ENCODE measurements around the gene DHH. TPM values are rescaled to one million over a fixed set of nuclear protein-coding genes. Genes with fewer than 3 reads are reported as not detected.

The DHH gene
- total RNA-seq, 4 donors from 2014 or later, result 0.15 to 0.47 (median 0.42) TPM

DNA sequence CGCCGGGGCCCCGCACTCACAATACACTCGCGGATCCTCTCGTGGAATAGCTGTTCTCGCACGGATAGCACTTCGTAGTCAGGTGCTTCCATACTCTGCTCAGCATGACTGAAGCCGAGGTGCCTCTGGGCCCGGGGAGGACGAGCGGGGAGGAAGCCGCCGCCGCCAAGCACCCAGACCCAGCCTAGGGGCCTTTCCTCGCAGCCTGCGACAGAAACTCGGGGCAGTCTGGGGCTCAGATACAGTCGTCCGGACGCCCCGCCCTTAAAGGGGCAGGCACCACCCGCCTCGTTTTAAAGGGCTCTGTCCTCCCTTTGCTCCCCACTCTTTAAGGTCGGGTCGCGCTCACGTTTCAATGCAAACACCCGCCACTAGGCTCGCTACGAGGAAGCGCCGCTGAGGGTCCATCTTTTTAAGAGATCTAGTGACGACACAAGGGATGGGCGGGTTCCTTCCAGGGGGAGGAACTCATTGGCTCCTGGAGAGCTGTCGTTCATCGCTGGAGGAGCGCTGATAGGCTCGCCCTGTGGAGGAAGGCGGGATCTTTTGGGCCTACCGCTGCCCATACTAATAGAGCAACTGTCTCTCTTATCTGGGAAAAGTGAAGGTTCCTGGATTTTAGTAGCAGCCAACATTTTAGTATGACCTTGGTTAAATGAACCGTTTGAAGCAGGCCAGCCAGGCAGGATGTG is 16.0 kb upstream of the DHH start, which contains the start of gene LMBR1L:
Gene LMBR1L, minus strand, starts transcription at position 384 of the 692 bp plus-strand sequence. Its CDS starts 292 bp downstream, at position 92.
- Histone ChIP-seq H3K36me3 (peaks cover 9% of the 10 kb centered on the region), H3K9me3 (no peaks in the 10 kb centered on the region), H3K27ac (peak within 1 kb of the TSS; percentile 92), H3K4me1 (peaks cover 48% of the 10 kb centered on the region), H3K27me3 (no peaks in the 10 kb centered on the region), H3K4me3 (peak within 1 kb of the TSS; percentile 86)
- peak; percentile 99 for DNase-seq (ENCODE audit: low spot score in 2 of 2)
- WGBS, result under 1% methylated on average over 16 of the region's 43 CpGs
- TF ChIP-seq, protein P1, sequence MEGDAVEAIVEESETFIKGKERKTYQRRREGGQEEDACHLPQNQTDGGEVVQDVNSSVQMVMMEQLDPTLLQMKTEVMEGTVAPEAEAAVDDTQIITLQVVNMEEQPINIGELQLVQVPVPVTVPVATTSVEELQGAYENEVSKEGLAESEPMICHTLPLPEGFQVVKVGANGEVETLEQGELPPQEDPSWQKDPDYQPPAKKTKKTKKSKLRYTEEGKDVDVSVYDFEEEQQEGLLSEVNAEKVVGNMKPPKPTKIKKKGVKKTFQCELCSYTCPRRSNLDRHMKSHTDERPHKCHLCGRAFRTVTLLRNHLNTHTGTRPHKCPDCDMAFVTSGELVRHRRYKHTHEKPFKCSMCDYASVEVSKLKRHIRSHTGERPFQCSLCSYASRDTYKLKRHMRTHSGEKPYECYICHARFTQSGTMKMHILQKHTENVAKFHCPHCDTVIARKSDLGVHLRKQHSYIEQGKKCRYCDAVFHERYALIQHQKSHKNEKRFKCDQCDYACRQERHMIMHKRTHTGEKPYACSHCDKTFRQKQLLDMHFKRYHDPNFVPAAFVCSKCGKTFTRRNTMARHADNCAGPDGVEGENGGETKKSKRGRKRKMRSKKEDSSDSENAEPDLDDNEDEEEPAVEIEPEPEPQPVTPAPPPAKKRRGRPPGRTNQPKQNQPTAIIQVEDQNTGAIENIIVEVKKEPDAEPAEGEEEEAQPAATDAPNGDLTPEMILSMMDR (IDR thresholded peaks at IDR 0.05), result peak; percentile 63 to 65
- peak in 1 of 3 donors; percentile 26 for TF ChIP-seq POLR2AphosphoS5 (IDR thresholded peaks at IDR 0.05)
- TF ChIP-seq POLR2A (IDR thresholded peaks at IDR 0.05), result peak; percentile 31 to 78
- no peak for TF ChIP-seq EP300 (IDR thresholded peaks at IDR 0.05)

DNA sequence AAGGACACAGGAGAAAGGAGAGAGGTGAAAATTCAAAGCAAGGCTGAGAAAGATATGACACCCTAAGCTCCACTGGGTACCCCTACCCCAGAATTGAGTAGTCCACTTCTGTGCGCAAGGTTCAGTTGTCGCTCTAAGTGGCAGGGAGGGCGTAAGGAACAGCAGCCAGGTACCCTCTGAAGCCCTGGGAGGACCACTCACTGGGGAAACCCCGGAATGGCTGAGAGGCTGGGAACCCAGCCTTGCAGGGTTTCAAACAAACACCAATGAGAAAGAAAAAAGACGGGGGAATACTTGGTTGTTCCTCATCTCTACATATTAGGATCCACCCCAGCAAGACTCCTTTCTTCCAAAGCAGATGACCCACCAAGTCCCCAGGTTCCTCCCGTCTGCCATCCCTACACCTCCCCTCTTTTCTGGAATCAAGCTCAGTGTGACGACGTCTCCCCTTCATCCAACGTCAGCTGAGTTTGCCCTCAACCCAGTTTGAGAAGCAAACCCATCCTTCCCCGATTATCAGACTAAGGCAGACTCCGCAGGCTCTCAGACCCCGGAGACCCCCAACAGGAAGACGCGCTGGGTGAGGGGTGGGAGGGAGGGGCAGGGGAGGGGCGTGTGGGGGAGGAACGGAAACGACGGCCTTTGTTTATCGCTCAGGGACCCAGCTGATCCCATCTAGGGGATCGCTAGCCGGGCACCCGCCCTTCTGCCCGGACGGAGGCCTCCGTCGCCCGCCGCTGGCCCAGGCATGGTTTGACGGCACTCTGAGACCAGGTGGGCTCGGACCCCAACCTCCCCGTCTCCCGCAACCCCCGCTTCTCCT is 15.3 kb upstream of the DHH start:
- no peaks in the 10 kb centered on the region for H3K27me3 ChIP-seq
- 8% methylated on average over 12 of the region's 33 CpGs for WGBS

DNA sequence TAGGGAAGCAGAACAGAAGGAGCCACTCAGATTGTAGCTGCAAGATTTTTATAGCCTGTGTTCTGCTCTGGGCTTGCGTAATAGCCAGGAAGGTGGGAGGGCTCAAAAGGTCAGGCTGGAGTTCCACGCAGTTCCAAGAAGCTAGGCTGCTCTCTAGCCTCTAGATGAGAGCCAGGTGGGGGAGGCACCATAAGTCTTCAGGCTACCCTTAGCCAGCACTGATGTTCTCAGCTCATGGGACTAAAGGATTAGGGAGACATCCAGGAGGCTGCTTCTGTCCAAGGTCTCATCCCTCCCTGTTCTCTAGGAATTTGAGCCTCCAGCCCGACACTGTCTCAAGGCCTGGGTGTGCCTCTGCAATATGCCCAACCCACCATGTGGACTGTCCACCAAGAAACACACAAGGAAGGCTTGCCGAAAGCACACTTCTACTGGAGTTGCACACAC is 14.4 kb upstream of the DHH start:
- TF ChIP-seq EP300 (IDR thresholded peaks at IDR 0.05), result no peak
- TF ChIP-seq POLR2AphosphoS5 (IDR thresholded peaks at IDR 0.05), result no peak
- TF ChIP-seq, protein P1 (IDR thresholded peaks at IDR 0.05), result no peak
- TF ChIP-seq POLR2A (IDR thresholded peaks at IDR 0.05), result no peak
- no peak for DNase-seq (ENCODE audit: low spot score in 2 of 2)

More for the DNA sequence above, 15.3 kb upstream of the DHH start:
- no peak for TF ChIP-seq POLR2A (IDR thresholded peaks at IDR 0.05)
- TF ChIP-seq, protein P1 (IDR thresholded peaks at IDR 0.05), result no peak
- no peak for TF ChIP-seq POLR2AphosphoS5 (IDR thresholded peaks at IDR 0.05)
- no peak for TF ChIP-seq EP300 (IDR thresholded peaks at IDR 0.05)
- Histone ChIP-seq H3K27ac (peak overlapping the region; percentile 92), H3K9me3 (no peaks in the 10 kb centered on the region), H3K4me3 (peak overlapping the region; percentile 86), H3K4me1 (peaks cover 55% of the 10 kb centered on the region), H3K36me3 (peaks cover 16% of the 10 kb centered on the region)
- no peak for DNase-seq (ENCODE audit: low spot score in 2 of 2)

DNA sequence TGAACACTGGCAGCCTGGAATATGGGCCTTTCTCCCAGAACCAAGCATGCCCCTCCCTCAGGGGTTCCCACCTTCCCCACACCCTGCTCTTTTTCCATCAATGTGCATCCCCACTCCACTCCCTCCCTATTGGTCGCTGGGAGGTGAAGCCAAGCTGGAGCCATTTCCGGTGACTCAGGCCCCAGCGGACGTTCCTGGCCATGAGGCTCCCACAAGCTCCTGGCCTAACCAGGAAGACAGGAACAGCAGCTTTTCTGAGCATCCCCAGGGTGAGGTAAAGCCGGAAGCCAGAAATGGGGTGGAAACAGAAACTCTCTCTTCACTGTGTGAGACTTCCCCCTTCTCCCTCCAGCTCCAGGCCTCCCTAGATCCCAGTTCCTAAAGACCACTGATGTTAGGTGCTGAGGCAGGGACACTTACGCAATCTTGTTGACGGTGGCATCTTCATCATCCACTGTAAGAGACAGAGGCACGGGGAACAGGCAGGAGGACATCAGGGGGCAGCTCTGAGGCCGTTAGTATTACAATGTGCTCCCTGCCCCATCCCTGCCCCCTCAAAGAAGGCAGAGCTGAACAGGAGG is 11.0 kb upstream of the DHH start:
- H3K36me3 ChIP-seq, result peaks cover 58% of the 10 kb centered on the region

More for the DNA sequence above, 14.4 kb upstream of the DHH start:
- Histone ChIP-seq H3K4me1 (peaks cover 60% of the 10 kb centered on the region), H3K4me3 (peak overlapping the region; percentile 86), H3K36me3 (peaks cover 24% of the 10 kb centered on the region), H3K9me3 (no peaks in the 10 kb centered on the region), H3K27me3 (no peaks in the 10 kb centered on the region), H3K27ac (peak overlapping the region; percentile 92)
- 34% methylated on average over 4 of the region's 4 CpGs for WGBS

More for the DNA sequence above, 11.0 kb upstream of the DHH start:
- Histone ChIP-seq H3K27ac (no peak overlapping the region), H3K9me3 (no peaks in the 10 kb centered on the region), H3K4me1 (peaks cover 53% of the 10 kb centered on the region), H3K27me3 (no peaks in the 10 kb centered on the region), H3K4me3 (no peak overlapping the region)
- no peak for TF ChIP-seq EP300 (IDR thresholded peaks at IDR 0.05)
- no peak for TF ChIP-seq POLR2A (IDR thresholded peaks at IDR 0.05)
- TF ChIP-seq, protein P1 (IDR thresholded peaks at IDR 0.05), result no peak
- no peak for TF ChIP-seq POLR2AphosphoS5 (IDR thresholded peaks at IDR 0.05)
- no peak for DNase-seq (ENCODE audit: low spot score in 2 of 2)
- WGBS, result 71% methylated on average over 8 of the region's 9 CpGs

Measured in suprapubic skin (tissue), 4 donors.